ENCODE results near the gene SLC12A5. TPM values are rescaled to one million over a fixed set of nuclear protein-coding genes. Genes with fewer than 3 reads are reported as not detected.

Gene SLC12A5
- total and polyA plus RNA-seq, 9 of the 15 experiments (the other 6 are each of a cell fraction or from before 2014, with no cell fraction given): 0.36 to 7.5 (median 2.1) TPM

GRCh38 chr20:46078954-46079353 lies 49.9 kb downstream of the SLC12A5 start (continued):
- TF ChIP-seq ZNF511 (CRISPR knock-in tag; IDR thresholded peaks at IDR 0.05): no peak

- H3K4me2 ChIP-seq (ENCODE audit: insufficient read depth, low read length): no peak overlapping the region
- no TSS peak for BruUV-seq (replicated peaks)
- peaks cover 62% of the 10 kb centered on the region for H3K79me2 ChIP-seq (ENCODE audit: control insufficient read depth, insufficient read depth, low read length)
- DNase-seq (ENCODE audit: extremely low read depth in 1 of 4, low spot score in 3 of 4): no peak
- no peaks in the 10 kb centered on the region for H3K27me3 ChIP-seq (ENCODE audit: control insufficient read depth in 2 of 2, insufficient read depth in 2 of 2, low read length in 2 of 2)
- H3K9me3 ChIP-seq (replicated peaks; ENCODE audit: control insufficient read depth, insufficient read depth, low read depth, low read length): no peaks in the 10 kb centered on the region
- H3K9me1 ChIP-seq (ENCODE audit: control insufficient read depth, insufficient read depth, low read length): no peaks in the 10 kb centered on the region
- 83% methylated on average over 1 of the region's 1 CpG for WGBS (ENCODE audit: insufficient coverage, low coverage, missing lambda C conversion rate)
- TF ChIP-seq NELFE (IDR thresholded peaks at IDR 0.05; ENCODE audit: insufficient read depth, insufficient read length) (no peak), ZNF274 (IDR thresholded peaks at IDR 0.05; ENCODE audit: borderline replicate concordance, low read depth, low read length) (no peak), PML (IDR thresholded peaks at IDR 0.05; ENCODE audit: low read length) (no peak), E2F8 (IDR thresholded peaks at IDR 0.05; ENCODE audit: low read depth, partially characterized antibody) (no peak), SAFB (IDR thresholded peaks at IDR 0.05; ENCODE audit: borderline replicate concordance, low read depth, low read length) (no peak), NFYB (IDR thresholded peaks at IDR 0.05; ENCODE audit: extremely low read depth, insufficient read length) (no peak), TRIM24 (IDR thresholded peaks at IDR 0.05) (no peak), TFAM (CRISPR knock-in tag; conservative IDR thresholded peaks at IDR 0.05) (no peak), SIN3B (IDR thresholded peaks at IDR 0.05; ENCODE audit: low read depth) (no peak), KDM1A (IDR thresholded peaks at IDR 0.05) (no peak), TCFL5 (CRISPR knock-in tag; conservative IDR thresholded peaks at IDR 0.05) (no peak), CREBBP (IDR thresholded peaks at IDR 0.05; ENCODE audit: low read depth, low read length) (no peak), LEF1 (IDR thresholded peaks at IDR 0.05) (no peak)
- peaks cover 23% of the 10 kb centered on the region; the same call in 2 of the 3 replicates for H3K36me3 ChIP-seq (ENCODE audit: control insufficient read depth, insufficient read depth, low read length)
- H4K20me1 ChIP-seq (replicated peaks; ENCODE audit: control insufficient read depth, insufficient read depth, low read length): peaks cover 21% of the 10 kb centered on the region
- ChIA-PET POLR2A (interaction anchor here (1.6 kb wide), 1 partner anchor 8 kb away, joined by 5 read pairs; no protein-coding TSS in a partner anchor), CTCF (ENCODE audit: low intra/inter-chr PET ratio) (no interaction called here)
- no peak overlapping the region for H3K9ac ChIP-seq (ENCODE audit: insufficient read depth in 1 of 2, low read depth in 2 of 2, low read length in 2 of 2)
- no peak overlapping the region for H3K27ac ChIP-seq (ENCODE audit: extremely low read depth, low read depth, low read length)
- intact Hi-C loops (cut with micrococcal nuclease) (no loop called here), in situ Hi-C loops (cut with MboI) (no loop called here)
- H3K4me1 ChIP-seq (replicated peaks in 1 of 2; ENCODE audit: control insufficient read depth in 2 of 2, insufficient read depth in 2 of 2, low read length in 2 of 2): peaks cover 5 to 24% of the 10 kb centered on the region in 2 experiments; a peak in 4 of 5 replicates
- no peak overlapping the region for H3K4me3 ChIP-seq
- H2AFZ ChIP-seq (ENCODE audit: low read depth, low read length): no peak overlapping the region
- no peak for ATAC-seq
- FAIRE-seq: no peak
These were observed 52.1 kb downstream of the SLC12A5 start for GRCh38 chr20:46081074-46081473.

All from K562 (cell line).